Tibial nerve (tissue), 4 donors: Measurements from ENCODE around the gene DISP2.

ENCODE experiments used
- CTCF ChIP-seq, 5 experiments: fragments of 200-600 bp in 3 of 5; fragments of 450-650 bp in 2 of 5; sonication (generic) in 3 of 5; IDR thresholded peaks; one replicate each; pipeline ENCODE4 v1.5.1; 2016 to 2019; ENCODE audit warnings: antibody characterized with exemption in 5 of 5, mild to moderate bottlenecking in 3 of 5, moderate library complexity in 2 of 5
- EP300 ChIP-seq, 2 donors: sonication (generic); formaldehyde crosslinking; IDR thresholded peaks; one replicate each; pipeline ENCODE4 v1.6.1; 2017; ENCODE audit warnings: antibody characterized with exemption in 2 of 2, mild to moderate bottlenecking in 1 of 2

DNA sequence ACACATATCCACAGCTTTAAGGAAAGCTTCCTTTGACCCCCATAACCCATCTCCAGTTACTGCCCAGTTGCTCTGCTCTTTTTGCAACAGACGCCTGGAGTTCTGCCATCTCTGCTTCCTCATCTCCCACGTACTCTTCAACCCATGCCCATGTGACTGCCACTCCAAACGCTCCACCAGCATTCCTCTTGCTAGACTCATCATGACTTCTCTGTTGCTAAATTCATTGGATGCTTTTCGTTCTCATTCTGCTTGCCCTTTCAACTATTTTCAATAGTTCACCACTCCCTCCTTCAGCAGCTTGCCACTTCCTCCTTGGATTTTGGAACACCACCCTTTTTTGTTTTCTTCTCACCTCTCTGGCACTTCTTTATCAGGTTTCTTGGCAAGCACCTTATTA, 21.8 kb downstream of the DISP2 start:
- no peak for TF ChIP-seq CTCF (IDR thresholded peaks at IDR 0.05)
- TF ChIP-seq EP300 (IDR thresholded peaks at IDR 0.05), result peak in 1 of 2 donors; percentile 64
